ENCODE results near the gene WWOX. TPM values are rescaled to one million over a fixed set of nuclear protein-coding genes. Genes with fewer than 3 reads are reported as not detected.

WWOX gene
- polyA plus RNA-seq, 2 of the 4 experiments (the other 2 are of a cell fraction): 16.0 to 17.2 TPM

GRCh38 chr16:79074541-79074940 lies 975.1 kb downstream of the WWOX start:
- ATAC-seq (no peak), FAIRE-seq (no peak), DNase-seq (ENCODE audit: low read depth in 1 of 2, low spot score in 1 of 2) (no peak)
- TF ChIP-seq RNF2 (IDR thresholded peaks at IDR 0.05; ENCODE audit: borderline replicate concordance, low read depth): no peak
- TF ChIP-seq FOSB (CRISPR knock-in tag; IDR thresholded peaks at IDR 0.05): no peak
- TF ChIP-seq ZNF302 (CRISPR knock-in tag; IDR thresholded peaks at IDR 0.05): no peak
- no peak for TF ChIP-seq CHD4 (IDR thresholded peaks at IDR 0.05; ENCODE audit: borderline replicate concordance)
- TF ChIP-seq TFCP2L1 (CRISPR knock-in tag; IDR thresholded peaks at IDR 0.05): no peak
- TF ChIP-seq HOXB5 (CRISPR knock-in tag; IDR thresholded peaks at IDR 0.05): no peak
- TF ChIP-seq PHF8 (IDR thresholded peaks at IDR 0.05; ENCODE audit: borderline replicate concordance, low read depth): no peak
- no peak for TF ChIP-seq ESRRA (IDR thresholded peaks at IDR 0.05; ENCODE audit: borderline replicate concordance, low read length)
- no peak for TF ChIP-seq ZSCAN20 (CRISPR knock-in tag; IDR thresholded peaks at IDR 0.05)
- no peak for TF ChIP-seq RCOR1 (IDR thresholded peaks at IDR 0.05; ENCODE audit: low read depth, low read length)
- no peak for TF ChIP-seq REST (IDR thresholded peaks at IDR 0.05)
- no peak for TF ChIP-seq HEYL (CRISPR knock-in tag; IDR thresholded peaks at IDR 0.05)
- TF ChIP-seq MAZ (IDR thresholded peaks at IDR 0.05; ENCODE audit: borderline replicate concordance, low read depth, low read length): no peak
- no peak for TF ChIP-seq NR3C1 (IDR thresholded peaks at IDR 0.05)
- TF ChIP-seq, protein P1, sequence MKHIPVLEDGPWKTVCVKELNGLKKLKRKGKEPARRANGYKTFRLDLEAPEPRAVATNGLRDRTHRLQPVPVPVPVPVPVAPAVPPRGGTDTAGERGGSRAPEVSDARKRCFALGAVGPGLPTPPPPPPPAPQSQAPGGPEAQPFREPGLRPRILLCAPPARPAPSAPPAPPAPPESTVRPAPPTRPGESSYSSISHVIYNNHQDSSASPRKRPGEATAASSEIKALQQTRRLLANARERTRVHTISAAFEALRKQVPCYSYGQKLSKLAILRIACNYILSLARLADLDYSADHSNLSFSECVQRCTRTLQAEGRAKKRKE (CRISPR knock-in tag; IDR thresholded peaks at IDR 0.05; ENCODE audit: low read depth): no peak
- no peak for TF ChIP-seq RARB (CRISPR knock-in tag; IDR thresholded peaks at IDR 0.05)
- no peak for TF ChIP-seq JUN (IDR thresholded peaks at IDR 0.05)
- TF ChIP-seq CTCF (IDR thresholded peaks at IDR 0.05): no peak
- no peak for TF ChIP-seq HOXB13 (CRISPR knock-in tag; IDR thresholded peaks at IDR 0.05; ENCODE audit: low read depth)
- no peak for TF ChIP-seq FOXS1 (CRISPR knock-in tag; IDR thresholded peaks at IDR 0.05)
- Histone ChIP-seq H3K27ac (no peak overlapping the region), H3K4me3 (no peak overlapping the region), H3K4me1 (no peaks in the 10 kb centered on the region), H3K4me2 (no peak overlapping the region), H3K9me3 (no peaks in the 10 kb centered on the region)
- ChIA-PET CTCF (no interaction called here), POLR2A (no interaction called here)
- WGBS (ENCODE audit: missing lambda C conversion rate): 2% methylated on average over 1 of the region's 1 CpG

DNA sequence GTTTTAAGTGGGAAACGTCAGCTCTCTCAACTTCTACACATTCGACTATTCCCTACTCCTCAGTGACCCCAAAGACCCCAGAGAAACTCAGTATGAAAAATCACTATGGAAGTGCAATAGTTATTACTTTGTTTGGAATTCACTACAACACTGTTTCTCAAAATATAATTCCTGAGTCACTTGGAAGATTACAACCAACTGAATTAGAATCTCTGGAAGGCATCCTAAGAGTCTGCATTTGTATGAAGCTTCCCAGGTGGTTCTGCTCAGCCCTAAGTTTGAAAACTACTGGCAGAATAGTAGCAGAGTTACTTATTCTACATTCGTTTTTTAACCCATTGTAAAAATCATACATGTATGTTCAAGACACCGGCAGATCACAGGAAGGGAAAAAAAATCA lies 975.5 kb downstream of the WWOX start:
- ATAC-seq: no peak
- CTCF ChIA-PET: no interaction called here

More for the DNA sequence above, 975.5 kb downstream of the WWOX start:
- Histone ChIP-seq H3K4me2 (no peak overlapping the region), H3K4me3 (no peak overlapping the region), H3K4me1 (no peaks in the 10 kb centered on the region), H3K27ac (no peak overlapping the region), H3K9me3 (no peaks in the 10 kb centered on the region)
- DNase-seq (ENCODE audit: low read depth in 1 of 2, low spot score in 1 of 2) (no peak), FAIRE-seq (no peak)
- POLR2A ChIA-PET: no interaction called here
- WGBS (ENCODE audit: missing lambda C conversion rate): 19% methylated on average over 4 of the region's 4 CpGs
- TF ChIP-seq CBX8 (IDR thresholded peaks at IDR 0.05) (no peak), HOXA7 (CRISPR knock-in tag; IDR thresholded peaks at IDR 0.05) (no peak), CHD2 (IDR thresholded peaks at IDR 0.05; ENCODE audit: low read length, partially characterized antibody) (no peak), RARB (CRISPR knock-in tag; IDR thresholded peaks at IDR 0.05) (no peak), ELK1 (IDR thresholded peaks at IDR 0.05; ENCODE audit: low read depth, low read length) (no peak), HDAC2 (IDR thresholded peaks at IDR 0.05) (no peak), NR3C1 (IDR thresholded peaks at IDR 0.05) (no peak), POLR2AphosphoS2 (conservative IDR thresholded peaks at IDR 0.05; ENCODE audit: low read length) (no peak), TFCP2L1 (CRISPR knock-in tag; IDR thresholded peaks at IDR 0.05) (no peak), TP53 (CRISPR knock-in tag; IDR thresholded peaks at IDR 0.05) (no peak)
